ENCODE results near the gene MTFMT.
"Not testable (repeated sequence)": the region's sequence is repeated elsewhere in the genome, so short reads cannot be mapped to it uniquely, and the experiment has no call there.

MTFMT gene

GRCh38 chr15:65028921-65029735 is at the start of gene MTFMT:
MTFMT (minus strand) TSS chr15:65029639; CDS start chr15:65029613, 26 bp downstream.
- peak within 1 kb of the TSS; percentile 91 for H3K4me3 ChIP-seq (ENCODE audit: low read depth, low read length)
- no peak for DNase-seq (ENCODE audit: low read depth)
- TF ChIP-seq CTCF (IDR thresholded peaks at IDR 0.05; ENCODE audit: low read depth, low read length, missing control alignments) = peak; percentile 3

- H3K4me3 ChIP-seq (ENCODE audit: low read depth, low read length) = no peak overlapping the region
- DNase-seq (ENCODE audit: low read depth) = no peak
- peak; percentile 36 for TF ChIP-seq CTCF (IDR thresholded peaks at IDR 0.05; ENCODE audit: low read depth, low read length, missing control alignments)
Measured at GRCh38 chr15:65077981-65078352, 48.5 kb upstream of the MTFMT start.

DNA sequence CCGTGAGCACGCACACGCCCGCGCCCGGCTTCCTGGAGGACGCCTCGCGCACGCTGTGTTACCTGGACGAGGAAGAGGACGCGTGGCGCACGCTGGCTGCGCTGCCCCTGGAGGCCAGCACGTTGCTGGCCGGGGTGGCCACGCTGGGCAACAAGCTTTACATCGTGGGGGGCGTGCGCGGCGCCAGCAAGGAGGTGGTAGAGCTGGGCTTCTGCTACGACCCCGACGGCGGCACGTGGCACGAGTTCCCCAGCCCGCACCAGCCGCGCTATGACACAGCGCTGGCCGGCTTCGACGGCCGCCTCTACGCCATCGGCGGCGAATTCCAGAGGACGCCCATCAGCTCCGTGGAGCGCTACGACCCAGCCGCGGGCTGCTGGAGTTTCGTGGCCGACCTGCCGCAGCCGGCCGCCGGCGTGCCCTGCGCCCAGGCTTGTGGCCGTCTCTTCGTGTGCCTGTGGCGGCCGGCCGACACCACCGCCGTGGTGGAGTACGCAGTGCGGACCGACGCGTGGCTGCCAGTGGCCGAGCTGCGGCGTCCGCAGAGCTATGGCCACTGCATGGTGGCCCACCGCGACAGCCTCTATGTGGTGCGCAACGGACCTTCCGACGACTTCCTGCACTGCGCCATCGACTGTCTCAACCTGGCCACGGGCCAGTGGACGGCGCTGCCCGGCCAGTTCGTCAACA is 48.0 kb upstream of the MTFMT start:
- no peak overlapping the region for H3K4me3 ChIP-seq (ENCODE audit: low read depth, low read length)
- no peak for DNase-seq (ENCODE audit: low read depth)
- no peak for TF ChIP-seq CTCF (IDR thresholded peaks at IDR 0.05; ENCODE audit: low read depth, low read length, missing control alignments)

DNA sequence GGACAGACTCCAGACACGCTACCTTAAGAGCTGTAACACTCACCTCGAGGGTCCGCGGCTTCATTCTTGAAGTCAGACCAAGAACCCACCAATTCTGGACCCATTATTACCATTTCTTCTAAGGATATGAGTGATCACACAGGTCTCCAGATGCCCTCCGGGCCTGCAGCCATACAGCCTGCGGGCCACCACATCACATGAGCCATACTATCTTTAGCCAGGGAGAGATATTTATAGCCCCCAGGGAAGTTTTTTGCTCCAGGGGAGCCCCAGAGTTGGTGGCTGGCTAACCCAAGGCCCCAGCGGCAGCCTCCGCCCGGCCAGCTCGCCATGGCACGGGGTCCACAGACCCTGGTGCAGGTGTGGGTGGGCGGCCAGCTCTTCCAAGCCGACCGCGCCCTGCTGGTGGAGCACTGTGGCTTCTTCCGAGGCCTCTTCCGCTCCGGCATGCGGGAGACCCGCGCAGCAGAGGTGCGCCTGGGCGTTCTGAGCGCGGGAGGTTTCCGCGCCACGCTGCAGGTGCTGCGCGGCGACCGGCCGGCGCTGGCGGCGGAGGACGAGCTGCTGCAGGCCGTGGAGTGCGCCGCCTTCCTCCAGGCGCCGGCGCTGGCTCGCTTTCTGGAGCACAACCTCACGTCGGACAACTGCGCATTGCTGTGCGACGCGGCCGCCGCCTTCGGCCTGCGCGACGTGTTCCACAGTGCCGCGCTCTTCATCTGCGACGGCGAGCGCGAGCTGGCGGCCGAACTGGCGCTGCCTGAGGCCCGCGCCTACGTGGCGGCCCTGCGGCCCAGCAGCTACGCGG is 47.2 kb upstream of the MTFMT start, which contains the start of gene KBTBD13:
TSS of gene KBTBD13 (plus strand) at position 261 of the 805 bp plus-strand sequence. CDS start at position 331, 70 bp downstream.
- DNase-seq (ENCODE audit: low read depth) = no peak
- H3K4me3 ChIP-seq (ENCODE audit: low read depth, low read length) = no peak within 1 kb of the TSS
- no peak for TF ChIP-seq CTCF (IDR thresholded peaks at IDR 0.05; ENCODE audit: low read depth, low read length, missing control alignments)

- H3K4me3 ChIP-seq (ENCODE audit: low read depth, low read length); DNase-seq (ENCODE audit: low read depth): not testable (repeated sequence)
Measured at GRCh38 chr15:65075607-65076395, 46.4 kb upstream of the MTFMT start.

DNA sequence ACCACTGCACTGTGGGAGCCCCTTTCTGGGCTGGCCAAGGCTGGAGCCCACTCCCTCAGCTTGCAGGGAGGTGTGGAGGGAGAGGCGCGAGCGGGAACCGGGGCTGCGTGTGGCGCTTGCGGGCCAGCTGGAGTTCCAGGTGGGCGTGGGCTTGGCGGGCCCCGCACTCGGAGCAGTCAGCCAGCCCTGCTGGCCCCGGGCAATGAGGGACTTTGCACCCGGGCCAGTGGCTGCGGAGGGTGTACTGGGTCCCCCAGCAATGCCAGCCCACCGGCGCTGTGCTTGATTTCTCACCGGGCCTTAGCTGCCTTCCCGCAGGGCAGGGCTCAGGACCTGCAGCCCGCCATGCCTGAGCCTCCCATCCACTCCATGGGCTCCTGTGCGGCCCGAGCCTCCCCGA is 45.5 kb upstream of the MTFMT start:
- not testable (repeated sequence) for DNase-seq (ENCODE audit: low read depth); H3K4me3 ChIP-seq (ENCODE audit: low read depth, low read length)

GRCh38 chr15:65072617-65073016 is 43.2 kb upstream of the MTFMT start:
- no peak for TF ChIP-seq CTCF (IDR thresholded peaks at IDR 0.05; ENCODE audit: low read depth, low read length, missing control alignments)
- H3K4me3 ChIP-seq (ENCODE audit: low read depth, low read length) = no peak overlapping the region
- no peak for DNase-seq (ENCODE audit: low read depth)

Measured in GM12864 (cell line).